RPMI7951 (cell line): ENCODE measurements around the gene SLC9A8. TPM values are rescaled to one million over a fixed set of nuclear protein-coding genes. Genes with fewer than 3 reads are reported as not detected.
A peak's percentile ranks its signal among the peaks of the same experiment; 100 is the strongest.

Experiments used
- DNase-seq: peaks from one replicate; pipeline ENCODE4 v3.0.0-alpha.2; 2012; ENCODE audit warnings: low read depth
- total RNA-seq: library from RNA; depleted of rRNA; stranded (reverse); fragments of >200 nt; shearing (Covaris generic); gene quantifications from 2 replicates; pipeline ENCODE4 v1.2.3, GENCODE V29; 2014

Gene SLC9A8
- total RNA-seq, 1 experiment from 2014 or later, result 6.2 TPM

GRCh38 chr20:49813305-49813974 lies 812 bp downstream of the SLC9A8 start:
- DNase-seq, result no peak

GRCh38 chr20:49814057-49814694 lies 1.5 kb downstream of the SLC9A8 start:
- no peak for DNase-seq

DNA sequence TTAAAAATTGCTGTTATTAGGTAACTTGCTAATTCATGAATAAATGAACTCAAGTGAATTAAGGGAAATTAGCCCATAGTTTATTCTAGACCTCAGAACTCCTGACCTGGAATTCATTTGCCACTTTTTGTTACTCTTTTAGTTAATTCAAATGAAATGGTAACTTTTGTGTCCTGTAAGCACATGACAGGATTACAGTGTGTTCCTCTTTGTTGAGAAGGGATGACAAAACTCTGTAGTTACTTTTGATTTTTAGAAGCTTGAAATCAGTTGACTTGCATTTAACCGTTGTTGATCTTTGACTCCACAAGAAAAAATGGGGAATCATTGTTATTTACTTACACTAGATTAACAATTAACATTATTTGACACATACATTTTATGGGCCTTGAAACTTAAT lies 6.2 kb downstream of the SLC9A8 start:
- no peak for DNase-seq

GRCh38 chr20:49819702-49820101 lies 7.1 kb downstream of the SLC9A8 start:
- DNase-seq, result no peak

DNA sequence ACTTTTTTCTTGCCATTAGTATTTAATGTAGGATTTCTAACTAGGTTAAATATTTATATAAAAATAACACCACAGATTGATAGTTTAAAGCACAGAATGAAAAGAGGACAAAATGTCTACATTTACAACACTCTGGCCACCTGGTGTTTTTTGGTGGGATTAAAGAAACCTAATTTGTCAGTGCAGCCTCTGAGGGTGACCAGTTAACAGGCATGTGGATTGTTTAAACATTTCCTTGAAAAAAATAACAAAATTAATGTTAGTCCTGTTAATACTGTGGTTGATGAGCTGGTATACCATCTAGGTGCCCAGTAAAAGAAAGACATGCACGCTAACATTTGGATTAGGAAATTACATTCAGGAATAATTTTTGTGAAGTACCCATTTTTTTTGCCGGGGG lies 8.8 kb downstream of the SLC9A8 start:
- DNase-seq, result no peak

DNA sequence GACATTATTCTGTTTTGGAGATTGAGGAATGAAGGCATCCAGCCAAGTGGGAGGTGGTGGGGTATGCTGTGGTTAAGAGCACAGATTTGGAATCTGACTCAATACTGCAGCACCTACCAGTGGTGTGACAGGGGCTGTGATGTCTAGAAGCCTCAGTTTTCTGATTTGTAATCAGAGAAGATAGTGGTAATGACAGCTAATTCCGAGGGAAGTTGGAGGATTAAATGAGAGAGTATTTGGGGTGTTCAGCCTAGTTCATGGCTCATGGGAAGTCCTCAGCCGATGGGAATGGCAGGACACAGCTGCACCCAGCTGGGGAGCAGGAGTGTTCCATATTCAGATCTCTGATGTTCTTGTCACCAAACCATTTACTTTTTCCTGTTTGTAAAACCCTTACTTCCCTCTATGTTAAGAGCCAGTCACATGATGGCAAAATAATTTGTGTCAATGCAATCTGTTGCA lies 9.3 kb downstream of the SLC9A8 start:
- peak; percentile 64 for DNase-seq

DNA sequence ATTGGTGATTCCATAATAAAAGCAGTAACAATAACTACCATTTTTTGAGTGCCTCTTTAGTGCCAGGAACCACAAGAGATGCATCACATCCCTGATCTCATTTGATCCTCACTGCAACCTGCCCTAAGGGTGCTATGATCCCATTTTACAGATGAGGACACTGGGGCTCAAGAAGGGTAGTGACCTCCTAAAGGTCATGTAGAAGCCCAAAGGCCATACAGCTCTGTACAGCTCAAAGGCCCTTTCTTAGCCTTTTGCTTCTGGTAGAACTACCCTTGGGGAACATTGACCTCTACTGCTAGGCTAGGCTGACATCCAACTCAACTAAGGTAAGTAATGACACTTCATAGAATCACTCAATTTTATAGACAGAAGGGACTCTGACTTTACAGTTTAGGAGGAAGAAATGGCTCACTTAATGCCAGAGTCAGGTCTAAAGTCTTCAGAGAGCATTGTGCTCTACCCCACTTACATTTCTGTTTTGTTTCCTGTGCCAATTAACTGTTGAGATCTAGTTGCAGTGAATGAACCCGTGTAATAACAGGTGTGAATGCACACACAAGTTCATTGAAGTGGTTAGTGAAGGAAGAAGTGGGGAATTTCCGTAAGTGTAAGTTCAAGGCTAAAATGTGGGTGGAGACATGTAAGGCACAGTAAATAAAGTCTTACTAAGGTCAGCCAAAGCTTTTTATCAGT lies 10.7 kb downstream of the SLC9A8 start:
- DNase-seq, result no peak

DNA sequence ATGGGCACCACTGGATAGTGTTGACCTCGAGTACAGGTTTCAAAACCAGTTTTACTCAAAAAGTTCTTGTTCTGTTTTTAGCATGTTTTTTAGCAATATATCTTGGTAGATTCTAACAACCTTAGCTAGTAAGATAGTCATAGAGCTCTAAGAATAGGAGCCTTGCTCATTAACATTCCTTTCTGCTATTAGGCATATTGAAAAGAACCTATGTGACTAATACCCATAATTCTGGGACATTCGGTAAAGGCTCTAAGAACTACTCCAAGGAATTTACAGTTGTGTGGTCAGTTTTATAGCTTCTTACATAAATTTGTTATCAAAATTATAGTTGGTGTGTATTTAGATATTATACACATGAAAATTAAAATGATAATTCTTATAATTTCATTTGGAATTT lies 11.6 kb downstream of the SLC9A8 start:
- DNase-seq, result no peak

DNA sequence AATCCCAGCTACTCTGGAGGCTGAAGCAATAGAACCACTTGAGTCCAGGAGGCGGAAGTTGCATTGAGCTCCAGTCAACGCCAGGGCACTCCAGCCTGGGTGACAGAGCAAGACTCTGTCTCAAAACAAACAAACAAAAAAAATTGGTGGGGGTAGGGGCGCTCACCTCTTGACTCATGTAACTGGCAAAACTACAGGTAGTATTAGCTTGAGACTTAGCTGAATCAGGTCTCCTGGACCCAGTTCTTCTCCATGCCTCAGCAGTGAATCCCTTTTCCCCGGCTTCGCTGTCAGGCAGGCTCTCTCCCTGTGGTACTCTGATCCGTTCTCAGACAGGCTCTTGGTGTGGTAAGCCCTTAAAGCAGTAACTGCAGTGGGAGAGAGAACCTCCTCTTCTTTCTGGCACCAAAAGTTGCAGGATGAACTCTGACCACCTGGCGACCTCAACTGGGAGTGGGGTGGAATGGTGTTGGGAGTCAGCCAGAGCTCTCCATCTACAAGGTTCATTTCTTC lies 12.9 kb downstream of the SLC9A8 start:
- no peak for DNase-seq

DNA sequence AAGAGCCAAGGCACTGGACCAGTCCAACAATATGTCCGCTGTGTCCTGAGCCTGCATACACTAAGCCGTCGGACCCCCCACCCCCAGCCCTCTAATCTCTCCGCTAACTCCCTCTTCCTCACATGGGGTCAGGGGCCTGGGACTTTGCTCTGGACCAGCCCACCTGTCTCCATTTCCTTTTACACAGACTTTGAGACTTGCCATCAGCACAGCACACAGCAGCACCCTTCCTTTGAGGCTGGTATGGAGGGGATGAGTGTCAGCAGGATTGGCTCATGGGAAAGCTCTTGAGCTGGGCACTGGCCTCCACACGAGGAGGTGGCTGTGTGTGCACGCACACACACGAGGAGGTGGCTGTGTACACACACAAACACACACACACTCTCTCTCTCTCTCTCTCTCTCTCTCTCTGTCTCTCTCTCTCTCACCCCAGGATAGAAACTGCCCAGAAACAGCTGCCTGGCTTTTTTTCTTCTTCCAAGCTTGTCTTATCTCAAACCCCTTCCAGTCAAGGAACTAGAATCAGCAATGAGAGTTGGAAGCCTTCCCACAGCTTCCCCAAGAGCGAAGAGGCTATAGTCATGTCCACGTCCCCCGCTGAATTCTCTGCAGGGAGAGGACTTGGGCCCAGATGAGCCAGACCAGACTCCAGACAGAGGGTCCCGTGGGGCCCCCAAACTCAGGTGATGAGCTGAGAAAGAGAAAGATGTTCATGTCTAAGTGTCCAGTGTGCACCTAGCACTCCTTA lies 18.6 kb downstream of the SLC9A8 start:
- no peak for DNase-seq

- no peak for DNase-seq
These were observed 19.4 kb downstream of the SLC9A8 start for GRCh38 chr20:49831770-49832631.

- DNase-seq, result no peak
These were observed 20.2 kb downstream of the SLC9A8 start for GRCh38 chr20:49832632-49833327.

- no peak for DNase-seq
These were observed 20.9 kb downstream of the SLC9A8 start for GRCh38 chr20:49833483-49833882.

- DNase-seq, result no peak
These were observed 22.4 kb downstream of the SLC9A8 start for GRCh38 chr20:49835031-49835430.

GRCh38 chr20:49838546-49838945 lies 25.9 kb downstream of the SLC9A8 start:
- DNase-seq, result no peak

- no peak for DNase-seq
These were observed 30.5 kb downstream of the SLC9A8 start for GRCh38 chr20:49843139-49843538.

DNA sequence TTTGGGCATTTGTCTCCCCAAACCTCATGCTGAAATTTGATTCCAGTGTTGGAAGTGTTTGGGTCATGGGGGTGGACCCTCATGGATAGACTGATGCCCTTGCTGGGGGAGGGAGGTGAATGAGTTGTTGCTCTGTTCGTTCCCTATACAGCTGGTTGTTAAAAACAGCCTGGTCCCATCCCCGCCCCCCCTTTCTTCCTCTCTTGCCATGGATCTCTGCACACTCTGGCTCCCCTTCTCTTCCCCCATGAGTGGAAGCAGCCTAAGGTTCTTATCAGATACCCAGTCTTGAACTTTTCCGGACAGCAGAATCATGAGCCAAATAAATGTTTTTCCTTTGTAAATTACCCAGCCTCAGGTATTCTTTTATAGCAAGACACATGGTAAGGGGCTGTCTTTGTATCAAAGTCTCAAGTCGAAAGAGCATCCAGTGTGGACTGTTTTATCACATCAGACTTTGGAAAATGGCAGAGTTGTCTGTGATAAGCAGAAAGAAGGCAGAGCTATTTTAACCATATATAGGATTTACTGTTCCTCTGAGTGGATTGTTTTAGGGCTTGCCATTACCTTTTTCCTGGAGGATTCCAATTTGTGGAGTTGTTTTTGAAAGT lies 31.2 kb downstream of the SLC9A8 start:
- no peak for DNase-seq

DNA sequence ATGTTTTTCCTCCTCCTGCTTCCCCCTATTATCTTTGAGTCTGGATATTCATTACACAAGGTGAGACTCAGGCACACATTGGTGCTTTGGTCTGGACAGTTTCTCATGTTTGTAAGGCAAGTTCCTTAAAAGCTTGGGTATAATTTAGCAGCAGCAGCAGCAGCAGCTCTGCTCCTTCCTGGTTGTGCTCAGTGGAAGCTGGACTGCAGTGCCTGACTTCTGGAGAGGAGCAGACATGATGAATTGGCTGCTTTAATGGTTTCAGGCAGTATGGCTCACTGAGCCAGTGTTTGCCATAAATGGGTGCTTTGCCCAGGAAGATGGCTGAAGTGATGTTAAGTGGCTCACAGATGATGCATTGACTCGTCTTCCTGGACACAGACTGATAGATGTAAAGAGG lies 32.4 kb downstream of the SLC9A8 start:
- no peak for DNase-seq

GRCh38 chr20:49846206-49846807 lies 33.7 kb downstream of the SLC9A8 start:
- DNase-seq, result peak; percentile 69
